ENCODE measurements around the gene SLC49A4. TPM values are rescaled to one million over a fixed set of nuclear protein-coding genes. Genes with fewer than 3 reads are reported as not detected.

SLC49A4 gene
- total RNA-seq, 1 experiment from 2014 or later = 10.2 TPM

DNA sequence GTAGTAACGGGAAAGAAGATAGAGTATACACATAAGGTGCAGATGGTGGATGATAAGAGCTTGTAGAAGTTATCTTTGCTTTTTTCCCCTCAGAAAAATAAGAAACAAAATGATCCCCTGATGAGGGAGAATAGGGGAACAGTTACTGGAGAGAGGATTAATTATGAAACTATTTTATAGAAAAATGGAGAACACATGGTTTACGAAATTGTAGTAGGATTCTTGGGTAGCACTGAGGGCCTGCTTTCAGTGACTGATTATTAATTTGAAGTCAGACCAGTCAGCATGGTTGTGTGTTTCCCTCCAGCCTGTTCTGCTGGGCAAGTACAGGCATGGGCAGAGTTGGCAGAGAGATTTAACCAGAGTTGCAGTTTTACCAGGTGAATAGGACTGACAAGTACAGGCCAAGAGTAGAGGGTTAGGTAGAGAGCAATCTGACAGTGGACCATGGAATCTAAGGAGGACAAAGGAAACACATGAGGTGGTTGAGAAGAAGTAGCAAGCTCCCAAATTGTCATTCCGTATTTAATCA, 5.9 kb downstream of the SLC49A4 start:
- CTCF ChIA-PET = no interaction called here
- no peak overlapping the region for H3K4me3 Mint-ChIP-seq

DNA sequence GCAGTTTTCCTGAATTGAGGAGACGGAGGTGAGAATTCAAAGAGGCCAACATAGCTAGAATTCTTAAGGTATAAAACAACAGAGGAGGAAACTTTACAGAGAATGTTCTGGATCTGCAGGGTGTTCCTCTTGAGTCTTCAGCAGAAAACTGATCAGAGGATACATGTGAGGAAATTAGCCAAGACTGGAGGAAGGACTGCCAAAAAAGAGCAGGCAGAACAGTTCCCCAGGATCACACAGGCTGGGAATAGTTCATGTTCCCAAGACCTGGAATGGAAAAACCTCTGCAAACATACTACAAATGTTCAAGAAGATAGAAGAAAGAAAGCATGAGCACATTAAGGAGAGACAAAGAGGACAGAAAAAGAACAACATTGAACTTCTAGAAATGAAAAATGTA, 7.5 kb downstream of the SLC49A4 start:
- POLR2A ChIA-PET = no interaction called here
- Mint-ChIP-seq H3K27me3 (ENCODE audit: low read depth) (no peaks in the 10 kb centered on the region), H3K27ac (no peak overlapping the region)

More for the DNA sequence above, 5.9 kb downstream of the SLC49A4 start:
- H3K4me1 Mint-ChIP-seq = peaks cover 2% of the 10 kb centered on the region
- POLR2A ChIA-PET = no interaction called here
- no peaks in the 10 kb centered on the region for H3K36me3 Mint-ChIP-seq
- no peaks in the 10 kb centered on the region for H3K9me3 Mint-ChIP-seq
- no peak overlapping the region for H3K27ac Mint-ChIP-seq
- TF ChIP-seq, protein P1, sequence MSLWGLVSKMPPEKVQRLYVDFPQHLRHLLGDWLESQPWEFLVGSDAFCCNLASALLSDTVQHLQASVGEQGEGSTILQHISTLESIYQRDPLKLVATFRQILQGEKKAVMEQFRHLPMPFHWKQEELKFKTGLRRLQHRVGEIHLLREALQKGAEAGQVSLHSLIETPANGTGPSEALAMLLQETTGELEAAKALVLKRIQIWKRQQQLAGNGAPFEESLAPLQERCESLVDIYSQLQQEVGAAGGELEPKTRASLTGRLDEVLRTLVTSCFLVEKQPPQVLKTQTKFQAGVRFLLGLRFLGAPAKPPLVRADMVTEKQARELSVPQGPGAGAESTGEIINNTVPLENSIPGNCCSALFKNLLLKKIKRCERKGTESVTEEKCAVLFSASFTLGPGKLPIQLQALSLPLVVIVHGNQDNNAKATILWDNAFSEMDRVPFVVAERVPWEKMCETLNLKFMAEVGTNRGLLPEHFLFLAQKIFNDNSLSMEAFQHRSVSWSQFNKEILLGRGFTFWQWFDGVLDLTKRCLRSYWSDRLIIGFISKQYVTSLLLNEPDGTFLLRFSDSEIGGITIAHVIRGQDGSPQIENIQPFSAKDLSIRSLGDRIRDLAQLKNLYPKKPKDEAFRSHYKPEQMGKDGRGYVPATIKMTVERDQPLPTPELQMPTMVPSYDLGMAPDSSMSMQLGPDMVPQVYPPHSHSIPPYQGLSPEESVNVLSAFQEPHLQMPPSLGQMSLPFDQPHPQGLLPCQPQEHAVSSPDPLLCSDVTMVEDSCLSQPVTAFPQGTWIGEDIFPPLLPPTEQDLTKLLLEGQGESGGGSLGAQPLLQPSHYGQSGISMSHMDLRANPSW (CRISPR knock-in tag; conservative IDR thresholded peaks at IDR 0.05; ENCODE audit: low read depth) = no peak
- TF ChIP-seq, protein P2, sequence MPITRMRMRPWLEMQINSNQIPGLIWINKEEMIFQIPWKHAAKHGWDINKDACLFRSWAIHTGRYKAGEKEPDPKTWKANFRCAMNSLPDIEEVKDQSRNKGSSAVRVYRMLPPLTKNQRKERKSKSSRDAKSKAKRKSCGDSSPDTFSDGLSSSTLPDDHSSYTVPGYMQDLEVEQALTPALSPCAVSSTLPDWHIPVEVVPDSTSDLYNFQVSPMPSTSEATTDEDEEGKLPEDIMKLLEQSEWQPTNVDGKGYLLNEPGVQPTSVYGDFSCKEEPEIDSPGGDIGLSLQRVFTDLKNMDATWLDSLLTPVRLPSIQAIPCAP (CRISPR knock-in tag; IDR thresholded peaks at IDR 0.05) = no peak
- TF ChIP-seq SP1 (CRISPR knock-in tag; conservative IDR thresholded peaks at IDR 0.05) (no peak), ZNF121 (CRISPR knock-in tag; IDR thresholded peaks at IDR 0.05) (no peak), GABPB1 (CRISPR knock-in tag; IDR thresholded peaks at IDR 0.05) (no peak), CREB1 (CRISPR knock-in tag; IDR thresholded peaks at IDR 0.05) (no peak), CREM (CRISPR knock-in tag; IDR thresholded peaks at IDR 0.05) (no peak)
- TF ChIP-seq, protein P3, sequence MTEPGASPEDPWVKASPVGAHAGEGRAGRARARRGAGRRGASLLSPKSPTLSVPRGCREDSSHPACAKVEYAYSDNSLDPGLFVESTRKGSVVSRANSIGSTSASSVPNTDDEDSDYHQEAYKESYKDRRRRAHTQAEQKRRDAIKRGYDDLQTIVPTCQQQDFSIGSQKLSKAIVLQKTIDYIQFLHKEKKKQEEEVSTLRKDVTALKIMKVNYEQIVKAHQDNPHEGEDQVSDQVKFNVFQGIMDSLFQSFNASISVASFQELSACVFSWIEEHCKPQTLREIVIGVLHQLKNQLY (CRISPR knock-in tag; IDR thresholded peaks at IDR 0.05) = no peak
- TF ChIP-seq, protein P4, sequence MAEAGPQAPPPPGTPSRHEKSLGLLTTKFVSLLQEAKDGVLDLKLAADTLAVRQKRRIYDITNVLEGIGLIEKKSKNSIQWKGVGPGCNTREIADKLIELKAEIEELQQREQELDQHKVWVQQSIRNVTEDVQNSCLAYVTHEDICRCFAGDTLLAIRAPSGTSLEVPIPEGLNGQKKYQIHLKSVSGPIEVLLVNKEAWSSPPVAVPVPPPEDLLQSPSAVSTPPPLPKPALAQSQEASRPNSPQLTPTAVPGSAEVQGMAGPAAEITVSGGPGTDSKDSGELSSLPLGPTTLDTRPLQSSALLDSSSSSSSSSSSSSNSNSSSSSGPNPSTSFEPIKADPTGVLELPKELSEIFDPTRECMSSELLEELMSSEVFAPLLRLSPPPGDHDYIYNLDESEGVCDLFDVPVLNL (CRISPR knock-in tag; IDR thresholded peaks at IDR 0.05; ENCODE audit: borderline replicate concordance, low read depth) = no peak
- TF ChIP-seq, protein P5, sequence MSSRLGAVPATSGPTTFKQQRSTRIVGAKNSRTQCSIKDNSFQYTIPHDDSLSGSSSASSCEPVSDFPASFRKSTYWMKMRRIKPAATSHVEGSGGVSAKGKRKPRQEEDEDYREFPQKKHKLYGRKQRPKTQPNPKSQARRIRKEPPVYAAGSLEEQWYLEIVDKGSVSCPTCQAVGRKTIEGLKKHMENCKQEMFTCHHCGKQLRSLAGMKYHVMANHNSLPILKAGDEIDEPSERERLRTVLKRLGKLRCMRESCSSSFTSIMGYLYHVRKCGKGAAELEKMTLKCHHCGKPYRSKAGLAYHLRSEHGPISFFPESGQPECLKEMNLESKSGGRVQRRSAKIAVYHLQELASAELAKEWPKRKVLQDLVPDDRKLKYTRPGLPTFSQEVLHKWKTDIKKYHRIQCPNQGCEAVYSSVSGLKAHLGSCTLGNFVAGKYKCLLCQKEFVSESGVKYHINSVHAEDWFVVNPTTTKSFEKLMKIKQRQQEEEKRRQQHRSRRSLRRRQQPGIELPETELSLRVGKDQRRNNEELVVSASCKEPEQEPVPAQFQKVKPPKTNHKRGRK (CRISPR knock-in tag; IDR thresholded peaks at IDR 0.05; ENCODE audit: borderline replicate concordance) = no peak
- TF ChIP-seq, protein P6, sequence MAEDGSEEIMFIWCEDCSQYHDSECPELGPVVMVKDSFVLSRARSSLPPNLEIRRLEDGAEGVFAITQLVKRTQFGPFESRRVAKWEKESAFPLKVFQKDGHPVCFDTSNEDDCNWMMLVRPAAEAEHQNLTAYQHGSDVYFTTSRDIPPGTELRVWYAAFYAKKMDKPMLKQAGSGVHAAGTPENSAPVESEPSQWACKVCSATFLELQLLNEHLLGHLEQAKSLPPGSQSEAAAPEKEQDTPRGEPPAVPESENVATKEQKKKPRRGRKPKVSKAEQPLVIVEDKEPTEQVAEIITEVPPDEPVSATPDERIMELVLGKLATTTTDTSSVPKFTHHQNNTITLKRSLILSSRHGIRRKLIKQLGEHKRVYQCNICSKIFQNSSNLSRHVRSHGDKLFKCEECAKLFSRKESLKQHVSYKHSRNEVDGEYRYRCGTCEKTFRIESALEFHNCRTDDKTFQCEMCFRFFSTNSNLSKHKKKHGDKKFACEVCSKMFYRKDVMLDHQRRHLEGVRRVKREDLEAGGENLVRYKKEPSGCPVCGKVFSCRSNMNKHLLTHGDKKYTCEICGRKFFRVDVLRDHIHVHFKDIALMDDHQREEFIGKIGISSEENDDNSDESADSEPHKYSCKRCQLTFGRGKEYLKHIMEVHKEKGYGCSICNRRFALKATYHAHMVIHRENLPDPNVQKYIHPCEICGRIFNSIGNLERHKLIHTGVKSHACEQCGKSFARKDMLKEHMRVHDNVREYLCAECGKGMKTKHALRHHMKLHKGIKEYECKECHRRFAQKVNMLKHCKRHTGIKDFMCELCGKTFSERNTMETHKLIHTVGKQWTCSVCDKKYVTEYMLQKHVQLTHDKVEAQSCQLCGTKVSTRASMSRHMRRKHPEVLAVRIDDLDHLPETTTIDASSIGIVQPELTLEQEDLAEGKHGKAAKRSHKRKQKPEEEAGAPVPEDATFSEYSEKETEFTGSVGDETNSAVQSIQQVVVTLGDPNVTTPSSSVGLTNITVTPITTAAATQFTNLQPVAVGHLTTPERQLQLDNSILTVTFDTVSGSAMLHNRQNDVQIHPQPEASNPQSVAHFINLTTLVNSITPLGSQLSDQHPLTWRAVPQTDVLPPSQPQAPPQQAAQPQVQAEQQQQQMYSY (CRISPR knock-in tag; IDR thresholded peaks at IDR 0.05) = no peak
- ATAC-seq (no peak), DNase-seq (ENCODE audit: low spot score) (no peak)
- peaks cover 6% of the 10 kb centered on the region for H3K27me3 Mint-ChIP-seq (ENCODE audit: low read depth)

More for the DNA sequence above, 7.5 kb downstream of the SLC49A4 start:
- no peaks in the 10 kb centered on the region for H3K9me3 Mint-ChIP-seq
- H3K4me1 Mint-ChIP-seq = no peaks in the 10 kb centered on the region
- no peaks in the 10 kb centered on the region for H3K36me3 Mint-ChIP-seq
- CTCF ChIA-PET = no interaction called here
- ATAC-seq (no peak), DNase-seq (ENCODE audit: low spot score) (no peak)
- TF ChIP-seq CREB1 (CRISPR knock-in tag; IDR thresholded peaks at IDR 0.05) = no peak
- no peak for TF ChIP-seq IRF2 (CRISPR knock-in tag; IDR thresholded peaks at IDR 0.05; ENCODE audit: borderline replicate concordance, low read depth)
- TF ChIP-seq MYBL2 (CRISPR knock-in tag; IDR thresholded peaks at IDR 0.05) = no peak
- no peak for TF ChIP-seq ZNF263 (CRISPR knock-in tag; IDR thresholded peaks at IDR 0.05; ENCODE audit: low read depth)
- TF ChIP-seq, protein P5 (CRISPR knock-in tag; IDR thresholded peaks at IDR 0.05; ENCODE audit: borderline replicate concordance) = no peak
- TF ChIP-seq ATF1 (CRISPR knock-in tag; IDR thresholded peaks at IDR 0.05) = no peak
- no peak for TF ChIP-seq SOX15 (CRISPR knock-in tag; IDR thresholded peaks at IDR 0.05)
- H3K4me3 Mint-ChIP-seq = no peak overlapping the region
